Mucosa of rectum (tissue), 2 donors: ENCODE measurements around the gene LHB.
"Not testable (repeated sequence)": the region's sequence is repeated elsewhere in the genome, so short reads cannot be mapped to it uniquely, and the experiment has no call there.

Experiments
- H3K27ac ChIP-seq, 2 donors: one replicate each; pipeline ENCODE4 v1.7.0; 2013; ENCODE audit warnings: inconsistent platforms in 2 of 2, low read depth in 2 of 2, low read length in 2 of 2
- H3K27me3 ChIP-seq, 2 donors: one replicate each; pipeline ENCODE4 v1.7.0; 2013; ENCODE audit warnings: low read length in 2 of 2; ENCODE audit not compliant: control insufficient read depth in 2 of 2, insufficient read depth in 2 of 2
- H3K36me3 ChIP-seq, 2 donors: one replicate each; pipeline ENCODE4 v1.7.0; 2013; ENCODE audit warnings: low read length in 2 of 2; ENCODE audit not compliant: control insufficient read depth in 2 of 2, insufficient read depth in 2 of 2
- H3K4me1 ChIP-seq, 2 donors: one replicate each; pipeline ENCODE4 v1.7.0; 2013; ENCODE audit warnings: low read length in 2 of 2, mild to moderate bottlenecking in 1 of 2; ENCODE audit not compliant: control insufficient read depth in 2 of 2, insufficient read depth in 2 of 2
- H3K4me3 ChIP-seq, 2 donors: one replicate each; pipeline ENCODE4 v1.7.0; 2013; ENCODE audit warnings: low read length in 2 of 2
- H3K9ac ChIP-seq, 2 donors: one replicate each; pipeline ENCODE4 v1.7.0; 2013; ENCODE audit warnings: low read length in 2 of 2, low read depth in 1 of 2, mild to moderate bottlenecking in 1 of 2
- H3K9me3 ChIP-seq, 2 donors: one replicate each; pipeline ENCODE4 v1.7.0; 2013; ENCODE audit warnings: low read length in 2 of 2; ENCODE audit not compliant: control insufficient read depth in 2 of 2
- donor health status: healthy.
- donor health status: Normal muscosa, but diverticular disease.

Gene LHB

DNA sequence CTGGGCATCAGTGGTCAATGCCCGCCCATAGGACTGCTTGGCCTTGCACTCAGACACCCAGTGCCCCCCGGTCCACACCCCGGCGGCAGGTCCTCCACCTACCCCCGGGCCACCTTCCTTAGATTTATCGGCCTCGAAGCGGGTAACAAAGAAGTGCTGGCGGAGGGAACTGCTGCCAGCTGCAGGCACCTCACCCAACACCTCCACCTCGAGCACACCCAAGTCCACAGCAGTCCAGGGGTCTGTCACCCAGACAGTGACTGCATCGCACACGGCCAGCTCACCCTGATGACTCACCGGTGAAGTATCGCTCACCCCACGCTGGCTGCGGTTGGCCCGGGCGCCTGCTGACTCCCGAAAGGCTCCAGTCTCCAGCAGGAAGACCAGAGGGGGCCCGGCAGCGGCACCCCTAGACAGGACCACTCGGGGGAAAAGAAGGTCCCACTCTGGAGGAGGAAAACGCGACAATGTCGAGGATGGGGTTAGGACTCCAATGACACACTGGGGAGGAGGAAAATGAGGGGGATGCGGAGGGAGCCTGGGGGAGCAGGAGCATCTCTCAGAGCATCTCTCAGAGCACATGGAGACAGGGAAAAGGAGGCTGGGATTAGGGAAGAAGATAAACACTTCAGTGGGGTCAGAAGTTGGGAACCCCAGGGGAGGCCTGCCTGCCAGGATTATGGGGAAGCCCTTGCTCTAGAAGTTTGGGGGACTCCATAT, 21.8 kb upstream of the LHB start:
- H3K27me3 ChIP-seq, H3K27ac ChIP-seq, H3K4me3 ChIP-seq, H3K9me3 ChIP-seq, H3K9ac ChIP-seq, H3K4me1 ChIP-seq, H3K36me3 ChIP-seq: not testable (repeated sequence)

DNA sequence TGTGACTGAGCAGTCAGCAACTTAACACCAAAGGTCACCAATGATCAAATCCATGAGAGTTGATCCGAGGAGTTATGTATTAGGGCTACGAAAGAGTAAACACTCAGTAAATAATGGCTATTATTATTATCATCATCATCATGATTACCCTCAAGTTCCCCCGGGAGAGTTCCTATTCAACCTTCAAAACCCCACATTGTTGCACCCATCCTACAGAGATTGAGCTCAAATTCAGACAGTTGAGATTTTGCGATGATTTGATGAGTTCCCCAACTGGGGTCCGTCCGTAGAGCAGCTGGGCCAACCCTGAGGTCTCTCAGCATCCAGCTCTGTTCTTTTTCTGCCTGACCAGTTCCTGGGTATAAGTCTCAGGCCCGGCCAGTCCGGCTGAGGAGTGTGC, 21.2 kb upstream of the LHB start:
- H3K4me3 ChIP-seq, H3K27ac ChIP-seq, H3K36me3 ChIP-seq, H3K4me1 ChIP-seq, H3K9ac ChIP-seq, H3K27me3 ChIP-seq, H3K9me3 ChIP-seq: not testable (repeated sequence)

- H3K27me3 ChIP-seq, H3K9me3 ChIP-seq, H3K36me3 ChIP-seq, H3K4me3 ChIP-seq, H3K4me1 ChIP-seq, H3K27ac ChIP-seq, H3K9ac ChIP-seq: not testable (repeated sequence)
Measured at GRCh38 chr19:49036815-49037214, 19.9 kb upstream of the LHB start, which contains the start of gene CGB1. Gene CGB1 (minus strand): TSS chr19:49036895. CDS start chr19:49036711, 184 bp downstream.

GRCh38 chr19:49031642-49032301, 14.9 kb upstream of the LHB start, which contains the start of gene CGB2:
Gene CGB2 (plus strand): TSS chr19:49031890. CDS start chr19:49032096, 206 bp downstream.
- not testable (repeated sequence) for H3K27ac ChIP-seq, H3K4me1 ChIP-seq, H3K36me3 ChIP-seq, H3K4me3 ChIP-seq, H3K9me3 ChIP-seq, H3K27me3 ChIP-seq, H3K9ac ChIP-seq

- not testable (repeated sequence) for H3K36me3 ChIP-seq, H3K27me3 ChIP-seq, H3K4me3 ChIP-seq, H3K9ac ChIP-seq, H3K27ac ChIP-seq, H3K4me1 ChIP-seq, H3K9me3 ChIP-seq
Measured at GRCh38 chr19:49030323-49030722, 13.4 kb upstream of the LHB start.

- not testable (repeated sequence) for H3K27ac ChIP-seq, H3K4me1 ChIP-seq, H3K9ac ChIP-seq, H3K27me3 ChIP-seq, H3K9me3 ChIP-seq, H3K36me3 ChIP-seq, H3K4me3 ChIP-seq
Measured at GRCh38 chr19:49029749-49030148, 12.9 kb upstream of the LHB start.

DNA sequence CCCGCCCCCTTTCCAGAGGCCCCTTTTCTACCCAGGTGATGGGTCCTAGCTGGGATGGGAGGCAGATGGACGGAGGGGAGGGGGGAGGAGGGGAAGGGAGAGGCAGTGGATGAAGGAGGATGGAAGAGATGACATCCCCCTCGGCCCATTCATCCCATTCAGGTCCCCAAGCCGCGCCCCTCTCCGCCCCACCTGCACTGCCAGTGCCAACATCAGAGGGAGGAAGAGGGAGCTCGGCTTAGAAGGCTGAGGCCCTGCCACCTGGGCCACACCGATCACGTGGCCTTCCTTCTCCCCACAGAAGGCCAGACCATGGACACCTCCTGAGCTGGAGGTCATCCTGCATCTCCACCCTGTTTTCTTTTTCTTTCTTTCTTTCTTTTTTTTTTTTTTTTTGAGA, 11.8 kb upstream of the LHB start:
- H3K4me3 ChIP-seq, H3K4me1 ChIP-seq, H3K27me3 ChIP-seq: not testable (repeated sequence)

DNA sequence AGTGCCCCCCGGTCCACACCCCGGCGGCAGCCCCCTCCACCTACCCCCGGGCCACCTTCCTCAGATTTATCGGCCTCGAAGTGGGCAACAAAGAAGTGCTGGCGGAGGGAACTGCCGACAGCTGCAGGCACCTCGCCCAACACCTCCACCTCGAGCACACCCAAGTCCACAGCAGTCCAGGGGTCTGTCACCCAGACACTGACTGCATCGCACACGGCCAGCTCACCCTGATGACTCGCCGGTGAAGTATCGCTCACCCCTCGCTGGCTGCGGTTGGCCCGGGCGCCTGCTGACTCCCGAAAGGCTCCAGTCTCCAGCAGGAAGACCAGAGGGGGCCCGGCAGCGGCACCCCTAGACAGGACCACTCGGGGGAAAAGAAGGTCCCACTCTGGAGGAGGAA, 8.7 kb upstream of the LHB start:
- H3K9ac ChIP-seq, H3K36me3 ChIP-seq, H3K27ac ChIP-seq, H3K4me1 ChIP-seq, H3K27me3 ChIP-seq, H3K4me3 ChIP-seq, H3K9me3 ChIP-seq: not testable (repeated sequence)

More for the DNA sequence above, 11.8 kb upstream of the LHB start:
- H3K36me3 ChIP-seq, H3K9me3 ChIP-seq, H3K27ac ChIP-seq, H3K9ac ChIP-seq: not testable (repeated sequence)

DNA sequence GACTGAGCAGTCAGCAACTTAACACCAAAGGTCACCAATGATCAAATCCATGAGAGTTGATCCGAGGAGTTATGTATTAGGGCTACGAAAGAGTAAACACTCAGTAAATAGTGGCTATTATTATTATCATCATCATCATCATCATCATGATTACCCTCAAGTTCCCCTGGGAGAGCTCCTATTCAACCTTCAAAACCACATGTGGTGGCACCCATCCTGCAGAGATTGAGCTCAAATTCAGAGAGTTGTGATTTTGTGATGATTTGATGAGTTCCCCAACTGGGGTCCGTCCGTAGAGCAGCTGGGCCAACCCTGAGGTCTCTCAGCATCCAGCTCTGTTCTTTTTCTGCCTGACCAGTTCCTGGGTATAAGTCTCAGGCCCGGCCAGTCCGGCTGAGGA, 8.2 kb upstream of the LHB start:
- H3K27me3 ChIP-seq = peaks cover 5 to 14% of the 10 kb centered on the region in 2 donors
- not testable (repeated sequence) for H3K9ac ChIP-seq, H3K4me1 ChIP-seq, H3K36me3 ChIP-seq, H3K27ac ChIP-seq, H3K9me3 ChIP-seq, H3K4me3 ChIP-seq

- H3K4me3 ChIP-seq, H3K9me3 ChIP-seq: not testable (repeated sequence)
Measured at GRCh38 chr19:49024233-49024632, 7.3 kb upstream of the LHB start, which contains the start of gene CGB3. Gene CGB3 (minus strand): TSS chr19:49024333. CDS start chr19:49023971, 362 bp downstream.

More at GRCh38 chr19:49024233-49024632, 7.3 kb upstream of the LHB start, which contains the start of gene CGB3:
- H3K27ac ChIP-seq, H3K9ac ChIP-seq, H3K4me1 ChIP-seq, H3K36me3 ChIP-seq: not testable (repeated sequence)
- peaks cover 6 to 15% of the 10 kb centered on the region in 2 donors for H3K27me3 ChIP-seq
